ENCODE data around the gene PDLIM1. TPM values are rescaled to one million over a fixed set of nuclear protein-coding genes. Genes with fewer than 3 reads are reported as not detected.
"Not testable (repeated sequence)": the region's sequence is repeated elsewhere in the genome, so short reads cannot be mapped to it uniquely, and the experiment has no call there.

PDLIM1 gene
- total RNA-seq, 2 experiments from 2014 or later: 0.76 to 0.92 TPM

DNA sequence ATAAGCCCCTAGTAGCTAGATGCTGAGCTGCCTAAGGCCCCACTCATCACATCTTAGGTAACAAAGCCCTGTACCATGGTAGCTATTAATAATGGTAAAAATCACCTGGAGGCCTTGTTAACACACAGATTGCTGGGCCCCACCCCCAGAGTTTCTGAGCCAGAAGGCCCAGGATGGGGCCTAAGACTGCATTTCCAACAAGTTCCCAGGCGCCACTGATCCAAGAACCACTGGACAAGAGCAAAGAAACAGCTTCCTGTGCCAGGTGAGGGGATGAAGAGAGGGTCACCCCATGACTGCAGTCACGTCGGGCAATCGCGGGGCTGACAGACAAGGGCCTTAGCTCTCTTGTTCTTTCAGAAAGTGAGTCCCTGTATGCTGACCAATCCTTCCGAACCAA lies 50.0 kb downstream of the PDLIM1 start:
- no peak overlapping the region for H3K27ac Mint-ChIP-seq
- ChIA-PET POLR2A (no interaction called here), CTCF (interaction anchor here (0.9 to 9.8 kb wide), 4 partner anchors 30 to 277 kb away, joined by 3 to 218 read pairs (median 5); no protein-coding TSS in a partner anchor)
- peaks cover 26% of the 10 kb centered on the region for H3K4me1 Mint-ChIP-seq (ENCODE audit: low read depth)
- intact Hi-C loops (cut with micrococcal nuclease): loop anchor here (10.0 kb wide), 1 partner anchor 606 kb away; no protein-coding TSS in a partner anchor
- H3K36me3 Mint-ChIP-seq: no peaks in the 10 kb centered on the region
- peaks cover 17% of the 10 kb centered on the region for H3K27me3 Mint-ChIP-seq
- no peaks in the 10 kb centered on the region for H3K9me3 Mint-ChIP-seq
- DNase-seq: no peak
- H3K4me3 Mint-ChIP-seq: no peak overlapping the region

DNA sequence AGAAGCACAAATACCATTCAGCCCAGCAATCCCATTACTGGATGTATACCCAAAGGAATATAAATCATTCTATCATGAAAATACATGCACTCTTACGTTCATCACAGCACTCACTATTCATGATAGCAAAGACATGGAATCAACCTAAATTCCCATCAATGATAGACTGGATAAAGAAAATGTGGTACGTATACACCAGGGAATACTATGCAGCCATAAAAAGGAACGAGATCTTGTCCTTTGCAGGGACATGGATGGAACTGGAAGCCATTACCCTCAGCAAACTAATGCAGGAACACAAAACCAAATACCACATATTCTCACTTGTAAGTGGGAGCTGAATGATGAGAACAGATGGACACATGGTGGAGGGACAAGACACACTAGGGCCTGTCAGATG lies 50.7 kb downstream of the PDLIM1 start:
- H3K4me3 Mint-ChIP-seq, H3K9me3 Mint-ChIP-seq, H3K36me3 Mint-ChIP-seq, POLR2A ChIA-PET, DNase-seq, H3K27ac Mint-ChIP-seq: not testable (repeated sequence)
- peaks cover 27% of the 10 kb centered on the region for H3K4me1 Mint-ChIP-seq (ENCODE audit: low read depth)
- CTCF ChIA-PET: interaction anchor here (0.6 to 1.5 kb wide), 4 partner anchors 14 to 276 kb away, joined by 3 to 4 read pairs (median 3); no protein-coding TSS in a partner anchor
- peaks cover 13% of the 10 kb centered on the region for H3K27me3 Mint-ChIP-seq
- intact Hi-C loops (cut with micrococcal nuclease): loop anchor here (10.0 kb wide), 1 partner anchor 605 kb away; no protein-coding TSS in a partner anchor

DNA sequence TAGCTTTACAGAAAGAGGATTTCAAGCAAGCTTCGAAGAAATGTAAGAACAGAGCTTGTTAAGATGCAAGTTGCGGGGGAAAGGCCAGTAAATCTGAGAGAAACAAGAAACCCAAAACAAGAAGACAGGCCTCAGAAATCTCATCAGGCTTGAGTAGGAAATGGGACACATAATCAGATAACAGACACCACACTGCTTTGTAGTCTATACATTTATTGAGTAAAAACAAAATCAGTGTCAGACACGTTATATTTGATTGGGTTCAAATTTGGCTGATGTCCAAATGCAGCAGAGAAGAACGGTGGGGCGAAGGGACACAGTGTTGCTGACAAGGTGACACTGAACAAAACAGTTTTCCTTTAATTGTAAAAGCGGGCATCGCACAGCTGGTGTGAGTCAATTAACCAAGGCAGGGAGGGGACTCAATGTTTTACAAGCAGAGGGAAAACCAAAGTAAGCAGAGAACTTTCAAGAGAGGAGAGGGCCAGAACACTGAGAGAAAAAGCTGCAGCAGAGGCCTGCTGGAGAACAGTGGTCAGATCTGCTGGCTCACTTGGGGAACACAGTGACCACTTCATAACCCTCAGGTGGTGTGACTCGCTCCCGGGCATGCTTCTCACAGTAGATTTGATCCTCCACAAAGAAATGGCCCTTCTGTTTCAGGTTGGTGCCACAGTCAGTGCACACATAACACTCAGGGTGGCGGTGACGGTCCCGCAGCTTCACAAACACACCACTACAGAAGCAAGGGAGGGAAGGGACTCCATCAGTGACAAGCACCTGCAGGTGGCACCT lies 53.2 kb downstream of the PDLIM1 start:
- peaks cover 10% of the 10 kb centered on the region for H3K27me3 Mint-ChIP-seq
- no peak overlapping the region for H3K4me3 Mint-ChIP-seq
- no peaks in the 10 kb centered on the region for H3K36me3 Mint-ChIP-seq
- intact Hi-C loops (cut with micrococcal nuclease): loop anchor here (5.0 kb wide), 3 partner anchors 55 to 690 kb away; partner anchors contain the start of genes HELLS and PDLIM1
- no peak for DNase-seq
- peaks cover 26% of the 10 kb centered on the region for H3K4me1 Mint-ChIP-seq (ENCODE audit: low read depth)
- ChIA-PET POLR2A (interaction anchor here (0.6 kb wide), 1 partner anchor 56 kb away, joined by 3 read pairs; no protein-coding TSS in a partner anchor), CTCF (interaction anchor here (3.0 kb wide), 1 partner anchor 8 kb away, joined by 13 read pairs; no protein-coding TSS in a partner anchor)
- H3K9me3 Mint-ChIP-seq: no peaks in the 10 kb centered on the region
- H3K27ac Mint-ChIP-seq: peak overlapping the region; percentile 19

DNA sequence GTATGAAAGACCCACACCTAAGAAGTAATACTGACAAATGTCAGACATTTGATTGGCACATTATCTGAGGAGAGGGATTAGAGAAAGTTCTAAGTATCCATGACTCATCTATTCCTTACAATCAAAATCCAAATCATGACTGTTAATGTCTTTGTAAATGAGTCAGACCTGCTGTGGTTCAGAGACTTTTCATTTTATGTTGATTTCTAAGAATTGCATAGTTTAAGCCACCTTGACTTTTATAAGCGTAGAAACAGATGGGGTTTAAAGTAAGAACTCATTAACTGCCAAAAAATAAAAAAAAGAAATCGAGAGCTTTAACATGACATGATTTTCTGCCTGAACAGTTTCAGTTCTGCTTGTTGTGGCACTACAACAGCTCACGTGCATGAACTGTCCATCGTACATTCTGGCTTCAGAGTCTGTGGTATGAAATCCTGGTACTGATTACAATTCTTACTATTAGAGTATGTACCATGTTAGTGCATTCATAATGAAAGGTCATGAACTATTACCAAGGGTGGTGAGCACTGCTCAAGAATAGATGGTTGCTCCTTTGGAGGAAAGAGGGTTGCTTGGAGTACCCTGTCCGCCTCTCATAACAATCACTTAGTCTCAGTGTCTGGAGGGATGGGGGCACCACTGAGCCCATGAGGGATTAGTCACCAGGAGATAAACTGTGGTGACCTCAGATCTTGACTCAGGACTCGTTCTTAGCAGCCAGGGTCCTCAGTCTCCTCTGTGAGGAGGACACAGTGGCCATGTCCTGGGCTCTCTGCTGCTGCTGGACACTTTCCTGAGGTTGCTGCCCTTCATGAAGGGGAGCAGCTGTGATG lies 54.5 kb downstream of the PDLIM1 start:
- peak; percentile 38 for DNase-seq
- POLR2A ChIA-PET: no interaction called here
- Mint-ChIP-seq H3K27me3 (peaks cover 12% of the 10 kb centered on the region), H3K27ac (peak overlapping the region; percentile 88), H3K36me3 (peaks cover 2% of the 10 kb centered on the region), H3K4me1 (ENCODE audit: low read depth) (peaks cover 27% of the 10 kb centered on the region), H3K4me3 (peak overlapping the region; percentile 16), H3K9me3 (no peaks in the 10 kb centered on the region)
- CTCF ChIA-PET: interaction anchor here (2.0 to 3.0 kb wide), 2 partner anchors 10 to 53 kb away, joined by 11 to 13 read pairs; no protein-coding TSS in a partner anchor
- intact Hi-C loops (cut with micrococcal nuclease): loop anchor here (1.0 to 5.0 kb wide), 7 partner anchors 9 to 689 kb away; partner anchors contain the start of genes HELLS and PDLIM1

- Mint-ChIP-seq H3K36me3 (peaks cover 5% of the 10 kb centered on the region), H3K9me3 (no peaks in the 10 kb centered on the region), H3K4me3 (no peak overlapping the region), H3K27ac (peak overlapping the region; percentile 88), H3K4me1 (ENCODE audit: low read depth) (peaks cover 33% of the 10 kb centered on the region), H3K27me3 (peaks cover 16% of the 10 kb centered on the region)
- POLR2A ChIA-PET: interaction anchor here (1.0 kb wide), 1 partner anchor 10 kb away, joined by 4 read pairs; no protein-coding TSS in a partner anchor
- CTCF ChIA-PET: interaction anchor here (2.0 to 3.0 kb wide), 2 partner anchors 10 to 52 kb away, joined by 11 to 13 read pairs; no protein-coding TSS in a partner anchor
- intact Hi-C loops (cut with micrococcal nuclease): loop anchor here (1.0 to 5.0 kb wide), 7 partner anchors 10 to 688 kb away; partner anchors contain the start of genes HELLS and PDLIM1
- DNase-seq: no peak
These were observed 55.1 kb downstream of the PDLIM1 start for GRCh38 chr10:95235676-95236067.

GRCh38 chr10:95234951-95235350 lies 55.9 kb downstream of the PDLIM1 start:
- DNase-seq: no peak
- no peak overlapping the region for H3K4me3 Mint-ChIP-seq
- peaks cover 37% of the 10 kb centered on the region for H3K4me1 Mint-ChIP-seq (ENCODE audit: low read depth)
- H3K9me3 Mint-ChIP-seq: no peaks in the 10 kb centered on the region
- peaks cover 5% of the 10 kb centered on the region for H3K36me3 Mint-ChIP-seq
- CTCF ChIA-PET: interaction anchor here (0.6 to 3.0 kb wide), 5 partner anchors 8 to 127 kb away, joined by 3 to 16 read pairs (median 11); no protein-coding TSS in a partner anchor
- POLR2A ChIA-PET: interaction anchor here (0.7 to 1.0 kb wide), 2 partner anchors 10 to 1528 kb away, joined by 3 to 4 read pairs; no protein-coding TSS in a partner anchor
- no peak overlapping the region for H3K27ac Mint-ChIP-seq
- intact Hi-C loops (cut with micrococcal nuclease): loop anchor here (5.0 kb wide), 3 partner anchors 57 to 688 kb away; partner anchors contain the start of genes HELLS and PDLIM1
- peaks cover 23% of the 10 kb centered on the region for H3K27me3 Mint-ChIP-seq

DNA sequence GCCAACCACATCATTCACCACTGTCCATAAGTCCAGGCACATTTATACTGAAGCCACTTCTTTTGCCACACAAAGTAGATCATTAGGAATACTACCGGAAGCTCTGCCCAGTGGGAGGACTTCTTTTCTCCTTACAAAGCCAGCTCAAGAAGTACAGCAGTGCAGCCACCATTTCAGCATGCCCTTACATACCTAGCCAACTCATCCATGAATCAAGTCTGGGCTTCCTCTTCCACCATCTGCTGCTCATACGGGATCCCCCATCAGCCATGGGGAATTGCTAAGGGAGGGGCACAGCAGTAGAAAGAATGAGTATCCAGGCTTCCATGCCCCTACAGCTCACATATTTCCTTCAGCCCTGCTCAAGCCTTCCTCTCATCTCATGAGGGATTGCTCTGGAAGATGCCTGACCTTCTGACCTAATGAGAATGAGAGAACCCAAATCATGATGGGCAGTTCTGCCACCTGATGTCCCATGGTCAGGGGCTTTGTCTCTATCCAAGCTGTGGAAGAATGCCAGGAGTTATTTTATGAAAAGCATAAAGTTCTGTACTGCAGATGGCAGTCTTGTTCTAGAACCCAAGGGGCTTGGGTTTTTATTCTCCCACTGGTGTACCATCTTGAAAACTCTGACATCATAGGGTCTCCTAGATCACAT lies 57.3 kb downstream of the PDLIM1 start:
- intact Hi-C loops (cut with micrococcal nuclease): no loop called here
- H3K9me3 Mint-ChIP-seq: no peaks in the 10 kb centered on the region
- peaks cover 5% of the 10 kb centered on the region for H3K36me3 Mint-ChIP-seq

GRCh38 chr10:95230677-95231586 lies 59.9 kb downstream of the PDLIM1 start:
- Mint-ChIP-seq H3K4me3 (peak overlapping the region; percentile 70), H3K27me3 (peaks cover 22% of the 10 kb centered on the region), H3K4me1 (ENCODE audit: low read depth) (peaks cover 22% of the 10 kb centered on the region)
- CTCF ChIA-PET: interaction anchor here (1.2 kb wide), 1 partner anchor 12 kb away, joined by 9 read pairs; no protein-coding TSS in a partner anchor
- H3K27ac Mint-ChIP-seq; POLR2A ChIA-PET; H3K9me3 Mint-ChIP-seq; intact Hi-C loops (cut with micrococcal nuclease); H3K36me3 Mint-ChIP-seq: not testable (repeated sequence)
- peak; percentile 52 for DNase-seq

More for the DNA sequence above, 57.3 kb downstream of the PDLIM1 start:
- DNase-seq: no peak
- ChIA-PET POLR2A (no interaction called here), CTCF (interaction anchor here (1.2 to 2.7 kb wide), 3 partner anchors 10 to 130 kb away, joined by 3 to 20 read pairs (median 16); no protein-coding TSS in a partner anchor)
- Mint-ChIP-seq H3K4me1 (ENCODE audit: low read depth) (peaks cover 37% of the 10 kb centered on the region), H3K27ac (no peak overlapping the region), H3K27me3 (peaks cover 25% of the 10 kb centered on the region), H3K4me3 (no peak overlapping the region)

DNA sequence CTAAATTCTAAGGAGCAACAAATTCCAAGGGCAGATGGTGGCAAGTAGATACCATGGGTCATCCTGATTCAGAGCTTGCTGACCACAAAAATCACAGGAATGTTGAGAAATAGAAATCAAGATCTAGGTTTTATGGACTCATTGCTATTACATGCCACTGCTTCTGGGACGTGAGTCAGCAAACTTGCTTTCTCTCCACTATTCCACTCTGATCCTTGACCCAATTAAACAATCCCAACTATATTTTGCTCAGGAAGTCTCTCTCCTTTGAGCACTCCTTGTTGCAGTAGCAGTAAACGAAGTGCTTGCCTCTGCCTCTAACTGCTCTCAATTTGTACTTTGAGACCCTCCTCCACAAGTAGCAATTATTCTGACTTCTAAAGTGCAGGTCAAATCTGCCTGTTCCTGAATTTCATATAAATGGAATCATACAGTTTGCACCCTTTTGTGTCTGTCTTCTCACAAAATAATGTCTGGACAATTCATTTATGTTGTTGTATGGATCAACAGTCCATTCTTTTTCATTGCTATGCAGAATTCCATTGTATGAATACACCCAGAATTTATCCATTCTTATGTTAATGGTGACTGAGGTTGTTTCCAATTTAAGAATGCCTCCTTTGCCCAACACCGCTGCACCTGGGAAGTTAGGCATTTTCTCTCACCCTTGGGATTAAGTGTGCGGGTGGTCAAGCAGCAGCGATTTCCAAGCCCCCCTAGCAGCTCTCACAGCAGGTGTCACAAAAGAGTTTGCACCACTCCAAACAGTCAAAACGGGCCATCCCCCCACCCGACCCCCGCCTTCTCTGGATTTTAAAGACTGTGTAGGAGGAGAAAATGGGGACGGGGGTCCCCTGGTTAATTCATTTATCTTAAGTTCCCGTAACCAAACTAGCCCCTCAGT lies 60.8 kb downstream of the PDLIM1 start:
- Mint-ChIP-seq H3K27ac (no peak overlapping the region), H3K4me3 (peak overlapping the region; percentile 70), H3K9me3 (no peaks in the 10 kb centered on the region), H3K36me3 (peaks cover 5% of the 10 kb centered on the region), H3K27me3 (peaks cover 22% of the 10 kb centered on the region), H3K4me1 (ENCODE audit: low read depth) (peaks cover 12% of the 10 kb centered on the region)
- ChIA-PET CTCF (interaction anchor here (1.2 kb wide), 1 partner anchor 13 kb away, joined by 9 read pairs; no protein-coding TSS in a partner anchor), POLR2A (no interaction called here)
- intact Hi-C loops (cut with micrococcal nuclease): no loop called here
- DNase-seq: no peak
